IMR-90 (cell line): ENCODE measurements around the gene ATP2B1.

Source experiments
- MXI1 ChIP-seq: IDR thresholded peaks from 2 replicates; pipeline ENCODE4 v1.6.1; 2012; ENCODE audit warnings: low read depth, mild to moderate bottlenecking, low read length, moderate library complexity, borderline replicate concordance
- POLR2A ChIP-seq: IDR thresholded peaks from 2 replicates; pipeline ENCODE4 v1.6.1; 2012; ENCODE audit warnings: mild to moderate bottlenecking, low read depth, low read length
- RAD21 ChIP-seq: IDR thresholded peaks from 2 replicates; pipeline ENCODE4 v1.6.1; 2012; ENCODE audit warnings: low read length, improper control_type of control experiment
- RCOR1 ChIP-seq: IDR thresholded peaks from 2 replicates; pipeline ENCODE4 v1.6.1; 2012; ENCODE audit warnings: mild to moderate bottlenecking, low read length, improper control_type of control experiment; ENCODE audit not compliant: insufficient replicate concordance
- SMC3 ChIP-seq: fragments of 150-350 bp; IDR thresholded peaks from 2 replicates; pipeline ENCODE4 v1.6.1; 2016; ENCODE audit warnings: low read depth, mild to moderate bottlenecking, antibody characterized with exemption, low read length, moderate library complexity
- TF ChIP-seq, protein P1 (sequence below): conservative IDR thresholded peaks from 2 replicates; pipeline ENCODE4 v1.5.1; 2012; ENCODE audit warnings: mild to moderate bottlenecking, low read depth, low read length, improper control_type of control experiment

DNA sequence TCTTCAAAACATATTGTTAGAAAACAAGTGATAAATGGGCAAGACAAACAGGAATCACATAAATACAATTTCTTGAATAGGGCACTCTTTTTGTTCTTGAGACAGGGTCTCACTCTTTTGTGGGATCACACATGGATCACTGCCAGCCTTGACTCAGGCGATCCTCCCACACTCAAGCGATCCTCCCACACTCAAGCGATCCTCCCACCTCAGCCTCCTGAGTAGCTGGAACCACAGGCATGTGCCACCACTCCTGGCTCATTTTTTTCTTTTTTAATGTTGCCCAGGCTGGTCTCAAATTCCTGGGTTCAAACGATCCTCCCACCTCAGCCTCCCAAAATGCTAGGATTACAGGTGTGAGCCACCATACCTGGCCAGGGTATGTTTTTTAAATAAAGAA is 57.4 kb downstream of the ATP2B1 start:
- TF ChIP-seq, protein P1, sequence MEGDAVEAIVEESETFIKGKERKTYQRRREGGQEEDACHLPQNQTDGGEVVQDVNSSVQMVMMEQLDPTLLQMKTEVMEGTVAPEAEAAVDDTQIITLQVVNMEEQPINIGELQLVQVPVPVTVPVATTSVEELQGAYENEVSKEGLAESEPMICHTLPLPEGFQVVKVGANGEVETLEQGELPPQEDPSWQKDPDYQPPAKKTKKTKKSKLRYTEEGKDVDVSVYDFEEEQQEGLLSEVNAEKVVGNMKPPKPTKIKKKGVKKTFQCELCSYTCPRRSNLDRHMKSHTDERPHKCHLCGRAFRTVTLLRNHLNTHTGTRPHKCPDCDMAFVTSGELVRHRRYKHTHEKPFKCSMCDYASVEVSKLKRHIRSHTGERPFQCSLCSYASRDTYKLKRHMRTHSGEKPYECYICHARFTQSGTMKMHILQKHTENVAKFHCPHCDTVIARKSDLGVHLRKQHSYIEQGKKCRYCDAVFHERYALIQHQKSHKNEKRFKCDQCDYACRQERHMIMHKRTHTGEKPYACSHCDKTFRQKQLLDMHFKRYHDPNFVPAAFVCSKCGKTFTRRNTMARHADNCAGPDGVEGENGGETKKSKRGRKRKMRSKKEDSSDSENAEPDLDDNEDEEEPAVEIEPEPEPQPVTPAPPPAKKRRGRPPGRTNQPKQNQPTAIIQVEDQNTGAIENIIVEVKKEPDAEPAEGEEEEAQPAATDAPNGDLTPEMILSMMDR = no peak
- TF ChIP-seq SMC3 = no peak
- TF ChIP-seq RCOR1 = no peak
- no peak for TF ChIP-seq POLR2A
- TF ChIP-seq RAD21 = no peak
- TF ChIP-seq MXI1 = no peak
